ENCODE data around the gene CDH24.

Gene CDH24

DNA sequence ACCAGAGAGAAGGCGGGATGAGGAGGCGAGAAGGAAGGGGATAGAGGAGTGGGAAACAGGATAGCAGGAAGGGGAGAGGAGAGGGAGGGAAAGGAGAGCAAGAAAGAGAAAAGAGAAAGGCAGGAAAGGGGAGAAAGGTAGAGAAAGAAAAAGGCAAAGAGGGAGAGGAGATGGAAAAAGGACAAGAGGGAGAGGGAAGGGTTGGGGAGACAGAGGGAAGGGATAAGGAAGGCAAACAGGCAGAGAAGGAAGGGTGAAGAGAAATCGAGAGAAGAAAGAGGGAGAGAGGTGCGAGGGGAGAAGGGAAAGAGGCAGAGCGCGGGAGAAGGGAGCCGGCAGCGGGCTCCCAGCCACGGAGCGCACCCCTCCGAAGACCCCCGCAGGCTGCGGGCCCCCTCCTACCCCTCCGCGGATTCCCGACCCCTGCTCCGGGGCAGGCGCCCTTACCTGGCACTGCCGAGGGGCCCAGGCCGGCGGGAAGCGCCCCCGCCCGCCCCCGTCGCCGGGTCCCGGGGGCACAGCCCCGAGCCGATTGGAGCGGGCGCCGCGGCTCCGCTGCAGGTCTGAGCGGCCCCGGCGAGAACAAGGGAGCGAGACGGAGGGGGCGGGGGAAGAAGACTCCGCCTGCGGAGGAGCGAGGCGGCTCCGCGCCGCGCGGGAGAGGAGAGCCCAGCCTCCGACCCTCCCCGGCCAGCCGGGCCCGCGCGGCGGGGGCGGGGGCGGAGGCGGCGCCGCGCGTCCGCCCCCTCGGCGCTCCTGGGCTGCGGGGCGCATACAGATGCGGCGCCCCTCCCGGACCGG lies at the start of gene CDH24:
Gene CDH24, minus strand, starts transcription at position 565 of the 801 bp plus-strand sequence. CDS start 1,787 bp downstream, outside the sequence.
- peak within 1 kb of the TSS; percentile 78 for H3K4me3 Mint-ChIP-seq
- H3K36me3 Mint-ChIP-seq (ENCODE audit: low read depth), result peaks cover 20% of the 10 kb centered on the region
- ATAC-seq (peak; percentile 71), DNase-seq (peak; percentile 73)
- peaks cover 17% of the 10 kb centered on the region for H3K4me1 Mint-ChIP-seq
- H3K27me3 Mint-ChIP-seq, result peaks cover 8% of the 10 kb centered on the region
- H3K27ac Mint-ChIP-seq, result peak within 1 kb of the TSS; percentile 76
- no peaks in the 10 kb centered on the region for H3K9me3 Mint-ChIP-seq

DNA sequence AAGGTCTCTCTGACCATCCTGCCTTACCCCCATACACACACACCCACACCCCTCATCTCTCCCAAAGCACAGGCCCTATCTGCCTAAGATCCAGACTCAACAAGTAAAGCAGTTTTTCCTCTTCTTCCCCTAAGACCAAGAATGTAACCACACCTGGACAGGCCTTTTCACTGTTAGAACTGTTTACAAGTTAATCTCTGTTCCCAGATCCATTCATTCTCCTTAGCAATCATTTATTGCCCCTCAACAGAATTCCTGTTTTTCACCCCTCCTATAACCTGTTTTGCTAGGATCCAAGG lies 49.4 kb upstream of the CDH24 start:
- no peaks in the 10 kb centered on the region for H3K9me3 Mint-ChIP-seq
- H3K4me3 Mint-ChIP-seq, result no peak overlapping the region
- H3K27ac Mint-ChIP-seq, result no peak overlapping the region
- ATAC-seq (no peak), DNase-seq (no peak)
- no peaks in the 10 kb centered on the region for H3K4me1 Mint-ChIP-seq
- H3K36me3 Mint-ChIP-seq (ENCODE audit: low read depth), result no peaks in the 10 kb centered on the region
- no peaks in the 10 kb centered on the region for H3K27me3 Mint-ChIP-seq

DNA sequence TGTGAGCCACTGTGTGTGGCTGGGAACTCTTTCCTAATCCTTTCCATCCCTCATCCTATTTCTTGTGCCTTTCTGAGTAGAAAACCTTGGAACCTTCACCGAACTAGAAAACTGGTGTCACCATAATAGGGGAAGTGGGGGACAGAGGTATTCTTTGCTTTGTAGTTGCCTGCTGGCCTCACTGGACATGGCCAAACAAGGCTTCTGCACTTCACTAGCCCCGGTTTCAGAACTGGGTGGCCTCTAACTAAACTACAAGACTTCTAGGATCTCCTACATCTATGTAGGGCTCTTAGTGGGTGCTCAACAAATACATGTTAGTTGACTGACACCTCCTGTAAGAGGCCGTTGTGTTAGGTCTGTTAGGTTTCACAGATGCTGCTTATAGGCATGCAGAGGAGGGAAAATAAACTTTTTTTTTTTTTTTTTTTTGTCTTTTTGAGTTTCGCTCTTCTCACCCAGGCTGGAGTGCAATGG lies 48.1 kb upstream of the CDH24 start:
- Mint-ChIP-seq H3K36me3 (ENCODE audit: low read depth) (no peaks in the 10 kb centered on the region), H3K27me3 (no peaks in the 10 kb centered on the region), H3K4me1 (no peaks in the 10 kb centered on the region), H3K9me3 (no peaks in the 10 kb centered on the region), H3K27ac (no peak overlapping the region), H3K4me3 (no peak overlapping the region)
- DNase-seq, result no peak
- no peak for ATAC-seq

GRCh38 chr14:23104591-23105347 lies 47.4 kb upstream of the CDH24 start, which contains the start of gene CIROP:
Gene CIROP (minus strand): TSS chr14:23104989. CDS start chr14:23104920, 69 bp downstream.
- ATAC-seq, result no peak
- no peaks in the 10 kb centered on the region for H3K36me3 Mint-ChIP-seq (ENCODE audit: low read depth)
- H3K27ac Mint-ChIP-seq, result no peak within 1 kb of the TSS
- no peak within 1 kb of the TSS for H3K4me3 Mint-ChIP-seq
- H3K27me3 Mint-ChIP-seq, result no peaks in the 10 kb centered on the region
- H3K9me3 Mint-ChIP-seq, result no peaks in the 10 kb centered on the region
- no peak for DNase-seq
- no peaks in the 10 kb centered on the region for H3K4me1 Mint-ChIP-seq

- Mint-ChIP-seq H3K27me3 (no peaks in the 10 kb centered on the region), H3K9me3 (no peaks in the 10 kb centered on the region), H3K27ac (no peak overlapping the region), H3K4me1 (peaks cover 1% of the 10 kb centered on the region), H3K36me3 (ENCODE audit: low read depth) (peaks cover 1% of the 10 kb centered on the region), H3K4me3 (no peak overlapping the region)
- no peak for ATAC-seq
- no peak for DNase-seq
Measured at GRCh38 chr14:23104070-23104590, 46.8 kb upstream of the CDH24 start.

GRCh38 chr14:23103581-23103980 lies 46.3 kb upstream of the CDH24 start:
- Mint-ChIP-seq H3K4me1 (peaks cover 3% of the 10 kb centered on the region), H3K9me3 (no peaks in the 10 kb centered on the region), H3K27ac (no peak overlapping the region), H3K36me3 (ENCODE audit: low read depth) (peaks cover 2% of the 10 kb centered on the region), H3K27me3 (no peaks in the 10 kb centered on the region), H3K4me3 (no peak overlapping the region)
- no peak for DNase-seq
- no peak for ATAC-seq

DNA sequence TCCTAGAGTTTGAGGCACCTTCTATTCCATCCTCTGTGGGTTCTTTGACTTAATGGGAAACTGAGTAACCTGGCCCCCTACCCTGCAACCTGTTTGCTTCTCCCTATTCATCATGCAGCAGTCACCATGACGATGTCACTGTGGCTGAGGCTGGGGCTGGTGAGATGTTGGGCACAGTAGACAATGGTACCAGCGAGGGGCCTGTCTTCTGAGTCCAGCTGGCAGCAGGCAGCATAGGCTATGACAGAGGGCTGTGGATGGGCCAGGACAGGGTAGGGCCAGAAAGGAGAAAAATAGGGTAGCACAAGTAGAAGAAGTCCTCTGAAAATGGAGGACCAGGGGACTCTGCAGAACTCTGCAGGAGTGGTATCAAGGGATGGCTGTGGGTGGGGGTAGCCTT lies 45.5 kb upstream of the CDH24 start:
- peaks cover 9% of the 10 kb centered on the region for H3K36me3 Mint-ChIP-seq (ENCODE audit: low read depth)
- no peaks in the 10 kb centered on the region for H3K9me3 Mint-ChIP-seq
- ATAC-seq (peak; percentile 24), DNase-seq (no peak)
- no peaks in the 10 kb centered on the region for H3K27me3 Mint-ChIP-seq
- no peak overlapping the region for H3K4me3 Mint-ChIP-seq
- no peak overlapping the region for H3K27ac Mint-ChIP-seq
- H3K4me1 Mint-ChIP-seq, result peaks cover 5% of the 10 kb centered on the region

DNA sequence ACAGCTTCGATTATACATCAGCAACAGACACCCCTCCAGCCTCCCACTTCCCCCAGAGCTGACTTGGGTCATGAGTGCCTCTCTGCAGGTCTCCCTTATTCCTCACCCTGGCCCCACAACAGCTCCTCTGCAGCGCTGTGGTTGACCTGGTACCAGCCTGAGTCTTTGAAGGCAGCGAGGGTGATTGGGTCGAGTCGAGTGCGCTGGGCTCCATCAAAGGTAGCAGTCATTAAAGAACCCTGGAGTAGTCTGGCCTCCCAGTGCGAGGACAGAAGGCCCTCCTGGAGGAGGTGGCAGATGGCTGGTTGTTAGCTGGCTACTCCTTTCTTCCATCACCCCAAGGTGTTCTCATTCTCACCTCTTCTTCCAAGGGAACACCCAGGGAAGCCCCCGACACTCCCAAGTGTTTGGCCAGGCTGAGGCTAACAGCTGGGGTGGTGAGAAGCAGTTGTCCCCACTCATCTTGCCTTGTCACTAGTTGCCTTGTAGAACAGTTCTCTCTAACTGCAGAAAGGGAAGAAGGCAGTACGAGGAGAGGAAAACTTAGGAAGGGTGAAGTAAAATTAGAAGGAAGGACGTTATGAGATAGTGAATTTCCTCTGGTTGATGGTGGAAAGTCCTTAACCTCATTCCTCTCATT lies 44.8 kb upstream of the CDH24 start:
- H3K9me3 Mint-ChIP-seq, result no peaks in the 10 kb centered on the region
- H3K36me3 Mint-ChIP-seq (ENCODE audit: low read depth), result peaks cover 16% of the 10 kb centered on the region
- H3K4me3 Mint-ChIP-seq, result no peak overlapping the region
- no peaks in the 10 kb centered on the region for H3K27me3 Mint-ChIP-seq
- ATAC-seq (no peak), DNase-seq (no peak)
- H3K4me1 Mint-ChIP-seq, result peaks cover 12% of the 10 kb centered on the region
- H3K27ac Mint-ChIP-seq, result no peak overlapping the region

DNA sequence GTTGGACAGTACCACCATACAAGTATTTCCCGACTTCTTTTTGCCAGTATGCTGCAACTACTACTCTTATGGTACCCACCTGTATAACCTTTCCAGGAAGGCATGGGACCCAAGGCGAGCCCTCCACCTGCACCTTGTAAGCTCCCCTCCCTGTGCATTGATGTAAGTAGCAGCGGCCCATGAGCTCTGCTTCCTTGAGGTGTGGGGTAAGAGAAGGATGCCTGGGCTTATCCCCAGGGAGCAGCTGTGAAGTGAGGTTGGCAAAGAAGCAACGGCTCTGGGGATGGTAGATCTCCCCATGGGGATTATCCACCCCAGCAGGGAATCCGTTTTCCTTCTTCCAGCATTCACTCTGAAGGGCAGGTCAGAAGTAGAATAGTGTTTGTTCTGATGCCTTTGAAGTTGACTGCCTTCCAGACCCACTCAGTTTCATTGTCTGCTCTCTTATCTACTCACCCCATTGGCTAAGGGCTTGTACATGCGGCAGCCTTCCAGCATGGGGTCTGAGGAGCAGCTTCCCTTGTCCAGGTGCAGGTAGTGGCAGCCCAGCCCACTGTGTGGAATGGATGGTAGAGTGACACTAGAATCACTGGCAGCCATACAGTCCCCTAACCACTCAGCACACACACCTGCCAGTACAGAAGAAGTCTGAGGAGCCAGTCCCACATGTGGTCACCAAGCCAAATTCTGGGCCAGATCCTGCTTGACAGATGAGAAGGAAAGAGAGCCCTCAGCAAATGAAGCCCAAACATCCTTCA lies 44.1 kb upstream of the CDH24 start:
- Mint-ChIP-seq H3K4me1 (peaks cover 19% of the 10 kb centered on the region), H3K27ac (no peak overlapping the region), H3K27me3 (no peaks in the 10 kb centered on the region), H3K9me3 (no peaks in the 10 kb centered on the region), H3K4me3 (no peak overlapping the region), H3K36me3 (ENCODE audit: low read depth) (peaks cover 20% of the 10 kb centered on the region)
- ATAC-seq (no peak), DNase-seq (no peak)

- Mint-ChIP-seq H3K9me3 (no peaks in the 10 kb centered on the region), H3K27me3 (no peaks in the 10 kb centered on the region), H3K4me1 (peaks cover 19% of the 10 kb centered on the region), H3K36me3 (ENCODE audit: low read depth) (peaks cover 20% of the 10 kb centered on the region), H3K27ac (no peak overlapping the region), H3K4me3 (no peak overlapping the region)
- DNase-seq (no peak), ATAC-seq (no peak)
Measured at GRCh38 chr14:23099212-23099861, 42.0 kb upstream of the CDH24 start.

GRCh38 chr14:23097786-23098185 lies 40.5 kb upstream of the CDH24 start:
- H3K9me3 Mint-ChIP-seq, result no peaks in the 10 kb centered on the region
- H3K36me3 Mint-ChIP-seq (ENCODE audit: low read depth), result peaks cover 28% of the 10 kb centered on the region
- ATAC-seq (no peak), DNase-seq (no peak)
- H3K27me3 Mint-ChIP-seq, result no peaks in the 10 kb centered on the region
- peaks cover 29% of the 10 kb centered on the region for H3K4me1 Mint-ChIP-seq
- H3K27ac Mint-ChIP-seq, result no peak overlapping the region
- no peak overlapping the region for H3K4me3 Mint-ChIP-seq

DNA sequence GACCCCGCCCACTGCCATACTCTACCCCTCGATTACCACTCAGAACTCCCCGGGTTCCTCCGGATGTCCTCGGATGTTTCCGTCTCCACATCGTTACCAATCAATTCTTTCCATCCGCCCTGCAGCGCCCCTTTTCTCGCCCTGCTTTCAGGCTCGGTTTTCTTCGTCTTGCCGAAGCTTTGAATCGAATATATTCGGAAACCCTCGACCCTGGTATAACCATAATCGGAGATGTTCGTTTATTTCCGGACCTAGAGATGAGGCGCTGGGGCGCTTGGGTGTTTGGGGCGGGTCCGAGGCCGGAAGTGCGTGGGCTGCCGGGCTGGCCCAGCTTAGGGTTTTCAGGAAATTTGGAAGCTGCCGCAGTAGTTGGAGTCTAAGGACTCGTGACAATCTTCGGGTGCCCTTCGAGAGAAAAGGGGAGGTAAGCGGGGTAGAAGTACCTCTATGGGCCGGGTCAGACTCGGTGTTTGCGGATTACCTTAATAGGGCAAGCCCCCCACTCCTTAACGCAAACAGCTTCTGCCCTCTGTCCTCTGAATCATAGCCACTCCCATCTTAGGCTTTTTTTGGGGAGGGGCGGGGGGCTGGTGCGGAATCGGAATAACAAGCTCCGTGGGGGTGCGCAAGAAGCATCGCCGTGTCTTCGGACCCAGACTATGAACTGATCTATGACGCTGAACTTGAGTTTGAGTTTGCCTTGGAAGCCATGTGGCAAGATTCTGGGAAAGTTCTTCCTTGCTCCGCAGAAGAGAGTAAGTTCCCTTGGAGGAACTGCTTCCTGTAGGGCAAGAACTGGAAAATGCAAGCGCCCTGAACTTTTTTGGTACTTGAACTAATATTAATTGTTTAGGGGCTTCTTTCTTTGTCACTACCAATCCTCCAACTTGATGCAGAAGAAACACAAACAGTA lies 38.1 kb upstream of the CDH24 start, which contains the start of gene C14orf119:
Gene C14orf119, plus strand, starts transcription at position 310 of the 913 bp plus-strand sequence. CDS start 2,154 bp downstream, outside the sequence.
- Mint-ChIP-seq H3K27me3 (no peaks in the 10 kb centered on the region), H3K4me1 (peaks cover 43% of the 10 kb centered on the region), H3K36me3 (ENCODE audit: low read depth) (peaks cover 42% of the 10 kb centered on the region), H3K27ac (no peak within 1 kb of the TSS), H3K9me3 (no peaks in the 10 kb centered on the region), H3K4me3 (no peak within 1 kb of the TSS)
- peak; percentile 95 for ATAC-seq
- DNase-seq, result no peak
